ENCODE data around the gene APIP.

The APIP gene

DNA sequence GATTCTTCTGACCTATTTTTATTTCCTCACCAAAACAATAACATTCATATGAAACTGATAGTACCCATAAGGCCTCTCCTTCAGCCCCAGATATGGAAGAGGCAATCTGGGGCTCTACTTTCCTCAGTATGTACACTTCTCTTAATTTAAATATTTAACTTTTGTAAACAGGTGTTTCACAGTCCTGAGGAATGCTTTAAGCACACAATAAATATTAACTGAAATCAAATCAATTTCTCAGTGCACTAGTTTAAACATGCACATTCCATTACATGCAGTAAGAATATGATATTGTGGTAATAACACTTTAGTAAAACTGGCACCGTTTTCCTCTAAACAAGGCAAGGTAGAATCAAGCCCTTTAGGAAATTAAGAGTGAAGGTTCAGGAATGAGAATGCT lies 28.9 kb downstream of the APIP start:
- no peak for DNase-seq (ENCODE audit: low read depth)

DNA sequence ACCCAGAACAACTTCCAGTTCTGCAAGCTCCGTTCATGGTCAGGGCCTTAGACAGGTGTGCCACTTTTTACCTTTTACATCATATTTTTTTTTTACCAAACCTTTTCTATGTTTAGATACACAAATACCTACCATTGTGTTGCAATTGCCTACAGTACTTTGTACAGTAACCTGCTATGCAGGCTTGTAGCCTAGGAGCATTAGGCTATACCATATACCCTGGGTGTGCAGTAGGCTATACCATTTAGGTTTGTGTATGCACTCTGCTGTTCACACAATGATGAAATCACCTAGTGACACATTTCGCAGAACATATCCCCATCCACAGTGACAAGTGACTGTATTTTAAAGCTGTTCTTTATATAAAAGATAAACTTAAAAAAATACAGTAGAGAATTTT lies 29.6 kb downstream of the APIP start:
- no peak for DNase-seq (ENCODE audit: low read depth)

DNA sequence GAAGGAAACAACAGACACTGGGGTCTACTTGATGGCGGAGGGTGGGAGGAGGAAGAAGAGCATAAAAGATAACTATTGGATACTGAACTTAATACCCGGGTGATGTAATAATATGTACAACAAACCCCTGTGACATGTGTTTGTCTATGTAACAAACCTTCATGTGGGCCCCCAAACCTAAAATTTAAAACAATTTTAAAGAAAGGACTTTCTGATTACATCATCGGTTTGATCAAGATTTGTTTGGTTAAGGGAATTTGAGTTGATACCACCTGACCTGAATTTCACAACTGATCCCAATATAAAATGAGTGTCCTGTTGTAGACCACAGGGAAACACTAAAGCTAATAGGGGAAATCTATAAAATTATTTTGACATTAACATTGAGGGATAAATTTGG lies 34.3 kb downstream of the APIP start:
- DNase-seq (ENCODE audit: low read depth), result no peak

DNA sequence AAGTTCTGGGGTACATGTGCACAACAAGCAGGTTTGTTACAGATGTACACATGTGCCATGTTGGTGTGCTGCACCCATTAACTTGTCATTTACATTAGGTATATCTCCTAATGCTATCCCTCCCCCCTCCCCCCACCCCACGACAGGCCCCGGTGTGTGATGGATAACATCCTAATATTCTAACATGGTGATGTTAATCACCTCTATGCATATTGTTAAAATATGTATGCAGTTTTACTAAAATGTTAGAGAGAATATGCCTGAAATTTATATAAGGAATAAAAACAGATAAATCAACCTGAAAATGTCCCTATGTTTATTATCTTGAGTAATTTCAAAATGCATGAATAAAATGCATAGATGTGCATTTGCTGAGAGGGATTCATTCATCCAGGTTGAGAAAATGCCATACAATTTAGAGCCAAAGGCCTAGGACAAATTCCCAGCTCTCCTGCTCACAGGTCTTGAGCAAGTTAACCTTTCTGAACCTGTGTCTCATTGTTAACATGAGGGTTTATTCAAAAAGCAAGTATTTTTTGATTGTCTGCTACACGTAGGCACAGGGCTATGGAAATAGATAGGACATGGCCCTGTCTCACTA lies 38.7 kb downstream of the APIP start:
- no peak for DNase-seq (ENCODE audit: low read depth)

DNA sequence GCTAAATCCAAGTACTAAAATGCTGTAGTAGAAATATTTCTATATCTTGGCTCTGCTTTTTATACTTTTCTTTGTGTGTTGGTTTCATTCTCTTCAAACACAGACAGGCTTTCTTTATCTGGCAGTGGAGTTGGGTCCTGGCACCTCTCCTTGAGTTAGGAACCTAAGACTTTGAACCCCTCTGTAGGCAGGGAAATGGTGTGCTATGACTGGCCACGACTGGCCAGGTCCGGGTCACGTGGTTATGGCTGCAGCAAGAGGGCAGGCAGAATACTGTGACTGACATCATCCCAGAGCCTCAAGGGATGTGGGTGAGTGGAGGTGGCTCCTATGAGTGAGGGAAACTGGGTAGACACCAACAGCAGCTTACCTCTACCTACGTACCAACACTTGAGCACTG lies 42.0 kb downstream of the APIP start:
- no peak for DNase-seq (ENCODE audit: low read depth)

DNA sequence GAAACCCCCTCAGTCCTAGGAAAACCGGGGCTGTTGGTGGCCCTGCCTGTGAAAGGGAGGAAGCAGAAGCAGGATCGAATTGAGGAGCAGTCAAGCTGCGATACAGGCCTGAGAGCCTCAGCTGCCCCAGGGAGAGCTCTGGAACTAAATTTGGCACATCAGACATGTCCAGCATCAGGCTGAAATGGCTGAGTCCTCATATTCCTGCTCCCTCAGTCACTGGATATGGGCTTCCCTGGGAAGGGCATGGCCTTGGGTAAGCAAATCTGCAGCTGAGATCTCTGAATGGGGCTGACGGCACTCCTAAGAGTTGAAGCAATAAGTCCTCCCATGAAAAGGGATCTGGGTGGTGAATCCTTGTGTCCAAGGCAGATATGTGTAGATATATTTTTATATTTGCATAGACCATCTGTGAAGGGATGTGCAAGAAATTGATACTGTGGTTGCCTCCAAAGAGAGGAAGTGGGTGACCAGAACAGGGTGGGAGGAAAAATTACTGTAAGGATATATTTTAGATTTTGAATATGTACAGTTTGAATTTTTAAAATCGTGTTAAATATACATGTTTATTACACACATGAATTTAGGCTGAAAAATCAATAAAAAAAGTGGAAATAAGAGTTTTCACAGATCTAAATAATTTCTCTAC lies 45.5 kb downstream of the APIP start:
- no peak for DNase-seq (ENCODE audit: low read depth)

DNA sequence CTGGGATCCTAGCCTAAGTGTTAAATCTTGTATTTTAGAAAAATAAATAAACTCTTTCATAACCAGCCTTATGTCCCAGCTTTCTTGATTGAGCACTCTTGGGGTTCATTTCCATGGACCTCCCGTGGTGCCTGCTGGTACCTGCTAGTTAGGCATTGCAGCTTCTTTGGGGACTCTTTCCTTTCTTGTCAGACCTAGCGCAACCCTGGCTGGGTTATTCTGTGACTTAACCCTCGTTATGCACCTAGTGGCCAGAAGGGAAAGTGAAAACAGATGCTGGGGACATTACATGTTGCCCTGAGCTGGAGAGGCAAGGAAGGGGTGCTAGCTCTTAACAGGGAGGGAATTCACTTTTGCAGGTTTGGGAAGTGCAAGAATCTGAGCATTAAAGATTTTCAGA lies 46.8 kb downstream of the APIP start:
- no peak for DNase-seq (ENCODE audit: low read depth)

DNA sequence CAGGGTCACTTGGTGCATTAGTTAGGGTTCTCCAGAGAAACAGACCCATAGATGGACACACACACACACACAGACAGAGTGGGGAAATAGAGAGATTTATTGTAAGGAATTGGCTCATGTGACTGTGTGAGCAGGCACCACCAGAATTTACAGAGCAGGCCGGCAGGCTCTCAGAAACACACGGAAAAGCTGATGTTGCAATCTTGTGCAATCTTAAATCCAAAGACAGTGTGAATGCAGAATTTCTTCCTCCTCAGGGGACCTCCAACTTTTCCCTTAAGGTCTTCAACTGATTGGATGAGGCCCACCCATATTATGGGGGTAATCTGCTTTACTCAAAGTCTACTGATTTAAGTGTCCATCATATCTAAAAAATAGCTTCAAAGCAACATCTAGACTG lies 49.8 kb downstream of the APIP start:
- peak; percentile 53 for DNase-seq (ENCODE audit: low read depth)

DNA sequence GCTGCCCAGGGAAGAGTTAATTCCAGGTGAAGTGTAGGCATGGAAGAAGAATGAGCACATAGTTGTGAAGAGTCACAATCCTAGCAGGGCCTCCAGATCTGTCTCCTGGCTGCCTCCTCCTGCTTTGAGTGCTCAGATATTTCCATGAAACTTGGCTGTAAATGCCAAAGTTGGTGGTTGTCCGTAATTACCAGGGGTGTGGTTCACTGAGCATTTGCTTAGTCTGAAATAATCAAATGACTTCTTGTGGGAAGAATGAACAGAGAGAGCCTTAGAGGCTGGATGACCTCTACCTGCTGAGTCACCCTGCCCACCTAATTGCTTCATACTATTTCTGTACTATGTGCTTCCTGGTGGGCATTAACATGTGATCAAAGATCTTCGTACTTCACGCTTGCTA lies 50.9 kb downstream of the APIP start:
- no peak for DNase-seq (ENCODE audit: low read depth)

DNA sequence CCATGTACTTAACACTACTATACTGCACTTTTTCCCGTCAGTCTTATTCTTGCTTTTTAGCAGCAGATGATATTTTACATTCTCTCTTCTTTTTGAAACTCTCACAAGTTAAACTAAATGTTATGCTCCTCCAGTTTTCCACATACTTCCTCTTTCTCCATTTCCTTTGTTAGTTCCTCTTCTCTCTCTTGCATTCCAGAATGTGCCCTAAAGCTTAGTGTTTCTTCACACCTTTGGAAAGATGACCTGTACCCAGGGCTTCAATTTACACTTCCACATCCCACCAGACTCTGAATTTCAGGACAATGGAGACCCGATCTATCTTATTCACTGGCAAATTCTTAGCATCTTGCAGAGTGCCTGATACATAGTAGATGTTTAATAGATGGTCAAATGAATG lies 51.8 kb downstream of the APIP start:
- no peak for DNase-seq (ENCODE audit: low read depth)

DNA sequence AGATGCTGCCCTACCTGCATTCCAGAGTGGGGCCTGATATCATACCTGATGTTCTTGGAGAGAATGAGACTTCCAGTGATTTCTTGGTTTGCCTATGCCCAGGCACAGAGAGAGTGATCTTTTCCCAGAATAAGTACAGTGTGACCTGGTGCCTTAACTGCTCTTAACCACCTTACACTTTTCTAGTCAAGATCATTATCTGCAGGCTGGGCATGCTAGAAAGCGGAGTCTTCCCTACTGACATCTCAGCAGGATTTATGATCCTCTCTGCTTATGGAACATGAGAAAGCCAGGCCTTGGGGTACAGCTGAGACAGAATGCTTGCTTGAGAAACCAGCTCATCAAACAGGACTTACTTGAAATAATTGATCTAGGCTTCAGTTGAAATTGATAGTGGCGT lies 53.1 kb downstream of the APIP start:
- no peak for DNase-seq (ENCODE audit: low read depth)

DNA sequence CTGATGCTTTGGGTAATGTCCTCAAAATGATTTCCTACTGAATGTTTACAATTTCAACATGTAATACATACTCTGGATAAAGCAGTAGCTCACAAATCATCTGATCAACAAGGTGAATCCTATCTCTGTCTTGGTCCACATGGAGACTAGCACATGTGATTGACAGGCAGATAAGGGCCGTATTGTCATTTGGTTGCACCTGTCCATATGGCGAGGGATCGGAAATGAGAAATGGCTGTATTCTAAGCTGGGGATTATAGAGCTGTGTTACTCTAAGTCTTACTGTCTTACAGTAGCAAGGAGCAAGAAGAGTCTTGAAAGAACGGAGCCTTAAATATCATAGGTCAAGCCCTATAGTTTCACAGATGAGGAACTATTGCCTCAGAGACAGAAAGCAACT lies 55.7 kb downstream of the APIP start:
- no peak for DNase-seq (ENCODE audit: low read depth)

DNA sequence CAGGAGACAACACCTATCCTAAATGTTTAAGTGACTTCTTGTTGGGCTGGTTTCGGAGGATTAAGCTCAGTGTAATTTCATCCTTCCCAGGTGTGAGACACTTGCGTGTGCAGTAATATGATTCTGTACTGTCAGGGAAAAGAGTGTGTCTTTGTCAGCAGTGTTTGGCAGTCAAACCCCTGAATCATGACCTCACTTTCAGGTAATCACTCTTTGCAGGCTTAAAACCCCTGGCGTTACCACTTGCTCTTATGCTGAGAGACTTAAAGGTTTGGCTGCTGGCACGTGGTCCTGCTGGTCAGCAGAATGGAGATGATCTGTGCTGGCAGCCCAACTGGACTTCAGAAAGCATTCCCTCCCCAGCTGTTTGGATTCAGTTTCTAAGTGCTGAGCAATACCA lies 56.1 kb downstream of the APIP start:
- DNase-seq (ENCODE audit: low read depth), result no peak

DNA sequence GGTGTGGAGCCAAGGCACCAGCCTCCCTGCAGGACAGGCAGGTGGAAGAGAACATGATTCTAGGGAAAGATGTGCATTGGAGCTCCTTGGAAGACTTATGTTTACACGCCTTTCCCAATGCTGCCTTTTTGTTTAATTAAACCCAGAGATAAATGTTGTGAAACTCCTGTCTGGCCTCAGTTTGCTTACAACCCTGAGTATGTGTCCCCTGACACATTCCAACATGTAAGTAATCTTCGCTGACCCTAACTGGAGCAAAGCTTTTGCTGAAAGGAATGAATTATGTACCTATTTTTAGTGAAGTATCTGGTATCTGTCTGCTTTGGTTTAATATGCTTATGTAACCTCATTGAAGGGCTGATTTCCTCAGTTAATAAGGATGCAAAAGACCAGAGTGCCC lies 56.7 kb downstream of the APIP start:
- DNase-seq (ENCODE audit: low read depth), result no peak

DNA sequence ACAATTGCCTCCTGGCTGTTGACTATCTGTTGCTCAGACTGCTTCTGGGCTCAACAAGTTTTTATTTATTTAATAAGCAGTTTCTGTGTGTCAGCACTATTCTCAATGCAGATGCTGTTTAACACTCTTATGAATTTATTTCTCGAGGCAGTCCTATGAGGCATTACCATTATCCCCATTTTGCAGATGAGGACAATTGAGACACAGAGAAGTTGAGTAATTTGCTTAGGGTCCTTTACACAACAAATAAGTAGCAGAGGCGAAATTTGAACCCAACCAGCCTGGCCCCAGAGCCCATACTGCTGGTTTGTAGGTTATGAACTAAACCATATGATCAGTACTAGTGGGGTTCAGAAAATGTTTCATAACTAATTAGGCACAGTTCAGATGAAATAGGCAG lies 58.7 kb downstream of the APIP start:
- no peak for DNase-seq (ENCODE audit: low read depth)

DNA sequence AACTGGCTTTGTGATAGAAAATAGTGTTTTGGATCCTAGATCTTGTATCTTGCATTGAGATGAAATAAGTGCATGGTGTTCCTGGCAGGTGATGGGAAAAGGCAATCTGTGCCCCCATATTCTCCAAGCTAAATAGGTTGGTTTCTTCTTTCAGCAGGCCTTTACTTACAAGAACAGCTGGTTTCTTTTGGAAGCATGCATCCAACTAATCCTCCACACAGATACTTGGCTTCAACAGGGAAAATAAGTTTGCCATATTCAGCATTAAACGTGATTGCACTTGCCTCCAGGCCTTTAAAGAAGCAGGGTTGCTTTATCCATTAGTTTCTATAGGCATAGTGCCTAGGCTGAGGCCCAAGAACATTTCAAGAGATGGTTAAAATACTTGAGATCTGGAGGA lies 59.9 kb downstream of the APIP start:
- no peak for DNase-seq (ENCODE audit: low read depth)

DNA sequence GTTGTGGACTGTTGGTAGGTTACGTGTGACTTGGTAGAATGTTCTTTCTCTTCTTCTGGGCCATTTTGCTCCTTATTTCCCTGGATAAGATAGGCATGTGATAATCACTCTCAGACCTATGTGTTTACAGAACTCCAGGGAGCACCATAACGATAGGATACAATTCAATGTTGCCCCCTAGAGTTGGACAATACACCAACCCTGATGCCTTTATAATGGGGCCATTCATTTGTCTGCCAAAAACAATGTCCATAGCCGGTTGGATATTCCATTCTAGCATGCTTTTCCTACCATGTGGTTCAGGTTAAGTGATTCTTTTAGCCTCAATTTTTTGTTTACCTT lies 60.5 kb downstream of the APIP start:
- no peak for DNase-seq (ENCODE audit: low read depth)

DNA sequence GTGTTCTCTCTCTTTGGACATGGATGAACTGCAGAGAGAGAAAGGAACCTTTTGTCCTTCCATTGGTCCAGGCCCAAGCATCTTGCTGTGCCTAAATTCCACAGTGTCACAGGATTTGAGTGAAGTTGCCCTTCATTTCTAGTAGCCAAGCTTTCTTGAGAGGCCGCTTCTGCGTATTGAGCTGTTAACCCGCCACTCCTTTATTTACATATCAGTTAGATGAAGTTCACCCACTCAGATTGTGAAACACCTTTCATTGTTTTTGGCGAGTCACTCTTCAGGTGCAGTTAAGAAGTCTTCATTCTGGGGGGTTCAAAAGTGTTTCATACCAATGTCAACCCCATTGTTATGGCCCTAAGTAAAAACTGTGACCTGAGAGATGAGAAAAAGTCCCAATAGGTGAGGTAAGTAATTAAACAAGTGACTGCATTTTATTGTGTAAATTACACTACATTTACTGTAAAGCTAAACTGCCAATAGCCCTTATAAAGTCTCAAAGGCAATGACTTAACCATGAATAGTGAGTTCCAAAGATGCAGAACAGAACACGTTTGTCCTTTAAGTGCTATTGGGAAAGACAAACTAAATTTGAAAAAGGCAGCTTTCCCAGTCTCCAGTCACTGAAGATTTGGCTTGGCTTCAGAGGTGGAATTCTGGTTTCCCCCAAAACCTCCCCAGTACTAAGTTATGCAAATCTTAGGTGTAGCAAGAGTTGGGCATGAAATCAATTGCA lies 61.0 kb downstream of the APIP start:
- DNase-seq (ENCODE audit: low read depth), result no peak

DNA sequence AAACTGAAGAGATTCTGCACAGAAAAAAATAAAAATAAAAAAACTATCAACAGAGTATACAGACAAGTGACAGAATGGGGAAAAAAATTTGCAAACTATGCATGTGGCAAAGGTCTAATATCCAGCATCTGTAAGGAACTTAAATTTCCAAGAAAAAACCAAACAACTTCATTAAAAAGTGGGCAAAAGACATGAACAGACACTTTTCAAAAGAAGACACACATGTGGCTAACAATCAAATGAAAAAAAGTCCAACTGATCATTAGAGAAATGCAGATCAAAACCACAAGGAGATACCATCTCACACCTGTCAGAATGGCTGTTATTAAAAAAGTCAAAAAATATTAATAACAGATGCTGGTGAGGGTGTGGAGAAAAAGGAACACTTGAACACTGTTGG lies 64.3 kb downstream of the APIP start:
- DNase-seq (ENCODE audit: low read depth), result no peak

DNA sequence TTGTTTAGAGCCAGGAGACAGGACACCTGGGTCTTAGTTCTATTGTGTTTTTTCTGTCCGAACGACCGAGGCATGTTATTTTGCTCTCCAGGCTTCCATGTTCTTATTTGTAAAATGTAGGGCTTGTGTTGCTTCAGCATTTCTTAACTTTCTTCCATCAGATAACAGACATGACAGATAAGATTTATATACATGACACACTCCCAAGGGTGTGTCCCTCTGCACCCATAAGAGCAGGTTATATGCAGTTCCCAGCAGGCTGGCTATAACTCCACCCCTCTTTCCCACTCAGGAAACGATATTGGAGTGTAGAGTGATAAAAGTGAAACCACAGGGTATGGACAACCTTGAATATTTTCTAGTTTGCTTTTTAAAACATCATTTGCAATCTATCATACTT lies 65.8 kb downstream of the APIP start:
- no peak for DNase-seq (ENCODE audit: low read depth)

DNA sequence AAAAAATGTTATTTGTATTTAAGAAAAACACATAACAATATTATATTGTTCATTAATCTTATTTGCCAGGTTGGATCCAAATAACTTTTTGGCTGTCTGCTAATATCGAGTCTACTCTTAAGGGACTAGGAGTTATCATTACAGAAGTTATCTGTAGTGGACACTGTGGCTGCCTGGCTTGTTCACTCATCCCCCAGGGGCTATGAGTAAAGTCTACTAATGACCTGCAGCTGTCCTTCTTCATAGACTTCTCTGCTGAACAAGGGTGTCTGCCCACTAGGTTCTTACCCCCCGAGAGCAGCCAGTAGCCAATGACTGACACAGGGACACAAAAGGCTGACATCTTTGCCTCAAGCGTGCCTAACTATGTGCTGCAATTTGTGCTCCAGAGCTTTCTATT lies 69.7 kb downstream of the APIP start:
- DNase-seq (ENCODE audit: low read depth), result no peak

DNA sequence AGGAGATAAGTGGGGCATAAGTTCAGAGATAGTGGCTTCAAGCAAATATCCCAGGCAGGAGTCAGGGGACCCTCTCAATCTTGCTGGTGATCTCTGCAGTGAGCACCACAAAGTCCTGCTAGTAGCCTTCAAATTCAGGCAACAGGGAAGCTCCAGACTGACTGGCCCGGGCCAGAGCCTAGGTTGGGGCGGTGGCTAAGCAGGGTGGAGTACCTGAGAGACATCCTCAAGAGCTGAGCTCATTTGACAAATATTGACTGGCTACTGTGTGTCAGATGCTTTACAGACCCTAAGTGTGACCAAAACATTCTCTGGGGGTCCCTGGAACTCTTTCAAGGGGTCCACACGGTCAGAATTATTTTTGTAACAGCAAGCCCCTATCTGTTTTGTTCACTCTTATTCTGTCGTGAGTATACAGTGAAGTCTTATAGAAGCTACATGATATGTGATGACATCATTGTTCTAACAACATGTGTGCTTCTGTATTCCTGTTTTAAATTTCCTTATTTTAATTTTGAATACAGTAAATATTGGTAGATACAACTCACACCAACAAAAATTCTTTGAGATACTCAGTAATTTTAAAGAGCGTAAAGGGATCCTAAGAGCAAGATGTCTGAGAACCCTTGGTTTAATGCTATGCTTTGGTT lies 71.6 kb downstream of the APIP start:
- DNase-seq (ENCODE audit: low read depth), result no peak

DNA sequence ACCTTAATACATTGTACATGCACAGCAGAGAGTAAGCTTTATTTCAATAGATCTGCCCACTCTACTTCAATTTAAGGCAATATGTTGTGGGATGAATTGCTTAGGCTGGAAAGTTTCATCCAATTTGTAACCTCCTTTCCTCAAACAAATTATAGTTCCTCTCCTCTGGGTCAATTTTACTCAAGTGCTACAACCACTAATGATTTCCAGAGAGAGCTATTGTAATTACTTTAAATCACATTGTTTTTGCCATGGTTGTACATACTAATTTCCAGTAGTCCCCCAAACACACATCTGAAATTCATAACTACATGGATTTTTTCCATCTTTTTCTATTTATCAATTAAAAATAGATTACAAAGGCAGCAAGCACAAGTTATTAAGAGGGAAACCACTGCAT lies 72.9 kb downstream of the APIP start:
- no peak for DNase-seq (ENCODE audit: low read depth)
